GM19023 (cell line): Measurements from ENCODE around the gene IL6.
"Not testable (repeated sequence)": the region's sequence is repeated elsewhere in the genome, so short reads cannot be mapped to it uniquely, and the experiment has no call there.

Experiments
- ATAC-seq: cut with Tn5 transposase; IDR thresholded peaks from one replicate; pipeline ENCODE4 v1.9.1; 2021; ENCODE audit warnings: mild to moderate bottlenecking, moderate library complexity; ENCODE audit not compliant: unreplicated experiment

Gene IL6

DNA sequence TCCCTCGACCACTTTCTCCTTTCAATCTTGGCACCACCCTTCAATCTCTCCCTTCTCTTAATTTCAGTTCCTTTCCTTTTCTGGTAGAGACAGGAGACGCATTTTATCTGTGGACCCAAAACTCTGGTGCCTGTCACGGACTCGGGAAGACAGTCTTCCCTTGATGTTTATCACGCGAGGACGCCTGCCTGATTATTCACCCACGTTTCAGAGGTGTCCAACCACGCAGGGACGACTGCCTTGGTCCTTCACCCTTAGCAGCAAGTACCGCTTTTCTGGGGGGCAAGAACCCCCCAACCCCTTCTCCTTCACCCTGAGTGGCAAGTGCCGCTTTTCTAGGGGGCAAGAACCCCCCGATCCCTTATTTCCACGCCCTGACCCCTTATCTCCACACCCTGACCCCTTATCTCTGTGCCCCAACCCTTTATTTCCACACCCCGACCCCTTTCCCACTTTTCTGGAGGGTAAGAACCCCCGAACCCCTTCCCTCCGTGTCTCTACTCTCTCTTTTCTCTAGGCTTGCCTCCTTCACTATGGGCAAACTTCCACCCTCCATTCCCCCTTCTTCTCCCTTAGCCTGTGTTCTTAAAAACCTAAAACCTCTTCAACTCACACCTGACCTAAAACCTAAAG is 22.9 kb upstream of the IL6 start:
- ATAC-seq: not testable (repeated sequence)

DNA sequence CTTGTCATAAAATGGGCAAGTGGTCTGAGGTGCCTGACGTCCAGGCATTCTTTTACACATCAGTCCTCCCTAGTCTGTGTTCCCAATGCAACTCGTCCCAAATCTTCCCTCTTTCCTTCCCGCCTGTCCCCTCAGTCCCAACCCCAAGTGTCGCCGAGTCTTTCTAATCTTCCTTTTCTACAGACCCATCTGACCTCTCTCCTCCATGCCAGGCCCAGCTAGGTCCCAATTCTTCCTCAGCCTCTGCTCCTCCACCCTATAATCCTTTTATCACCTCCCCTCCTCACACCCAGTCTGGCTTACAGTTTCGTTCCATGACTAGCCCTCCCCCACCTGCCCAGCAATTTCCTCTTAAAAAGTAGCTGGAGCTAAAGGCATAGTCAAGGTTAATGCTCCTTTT is 22.3 kb upstream of the IL6 start:
- ATAC-seq: not testable (repeated sequence)

DNA sequence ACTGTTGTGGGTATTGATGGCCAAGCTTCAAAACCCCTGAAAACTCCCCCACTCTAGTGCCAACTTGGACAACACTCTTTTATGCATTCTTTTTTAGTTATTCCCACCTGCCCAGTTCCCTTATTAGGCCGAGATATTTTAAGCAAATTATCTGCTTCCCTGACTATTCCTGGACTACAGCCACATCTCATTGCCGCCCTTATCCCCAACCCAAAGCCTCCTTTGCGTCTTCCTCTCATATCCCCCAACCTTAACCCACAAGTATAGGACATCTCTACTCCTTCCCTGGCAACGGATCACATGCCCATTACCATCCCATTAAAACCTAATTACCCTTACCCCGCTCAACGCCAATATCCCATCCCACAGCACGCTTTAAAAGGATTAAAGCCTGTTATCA is 21.1 kb upstream of the IL6 start:
- not testable (repeated sequence) for ATAC-seq

DNA sequence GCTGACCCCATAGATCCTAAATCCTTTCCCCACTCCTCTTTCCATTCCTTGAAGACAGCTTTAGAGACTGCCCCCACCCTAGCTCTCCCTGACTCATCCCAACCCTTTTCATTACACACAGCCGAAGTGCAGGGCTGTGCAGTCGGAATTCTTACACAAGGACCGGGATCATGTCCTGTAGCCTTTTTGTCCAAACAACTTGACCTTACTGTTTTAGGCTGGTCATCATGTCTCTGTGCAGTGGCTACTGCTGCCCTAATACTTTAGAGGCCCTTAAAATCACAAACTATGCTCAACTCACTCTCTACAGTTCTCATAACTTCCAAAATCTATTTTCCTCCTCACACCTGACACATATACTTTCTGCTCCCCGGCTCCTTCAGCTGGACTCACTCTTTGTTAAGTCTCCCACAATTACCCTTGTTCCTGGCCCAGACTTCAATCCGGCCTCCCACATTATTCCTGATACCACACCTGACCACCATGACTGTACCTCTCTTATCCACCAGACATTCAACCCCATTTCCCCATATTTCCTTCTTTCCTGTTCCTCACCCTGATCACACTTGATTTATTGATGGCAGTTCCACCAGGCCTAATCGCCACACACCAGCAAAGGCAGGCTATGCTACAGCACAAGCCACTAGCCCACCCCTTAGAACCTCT is 19.8 kb upstream of the IL6 start:
- not testable (repeated sequence) for ATAC-seq

DNA sequence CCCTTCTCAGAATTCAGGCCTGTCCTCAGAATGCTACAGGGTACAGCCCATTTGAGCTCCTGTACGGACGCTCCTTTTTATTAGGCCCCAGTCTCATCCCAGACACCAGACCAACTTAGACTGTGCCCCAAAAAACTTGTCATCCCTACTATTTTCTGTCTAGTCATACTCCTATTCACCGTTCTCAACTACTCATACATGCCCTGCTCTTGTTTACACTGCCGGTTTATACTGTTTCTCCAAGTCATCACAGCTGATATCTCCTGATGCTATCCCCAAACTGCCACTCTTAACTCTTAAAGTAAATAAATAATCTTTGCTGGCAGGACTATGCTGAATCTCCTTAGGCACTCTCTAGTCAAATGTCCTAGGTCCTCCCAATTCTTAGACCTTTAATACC is 18.8 kb upstream of the IL6 start:
- not testable (repeated sequence) for ATAC-seq

DNA sequence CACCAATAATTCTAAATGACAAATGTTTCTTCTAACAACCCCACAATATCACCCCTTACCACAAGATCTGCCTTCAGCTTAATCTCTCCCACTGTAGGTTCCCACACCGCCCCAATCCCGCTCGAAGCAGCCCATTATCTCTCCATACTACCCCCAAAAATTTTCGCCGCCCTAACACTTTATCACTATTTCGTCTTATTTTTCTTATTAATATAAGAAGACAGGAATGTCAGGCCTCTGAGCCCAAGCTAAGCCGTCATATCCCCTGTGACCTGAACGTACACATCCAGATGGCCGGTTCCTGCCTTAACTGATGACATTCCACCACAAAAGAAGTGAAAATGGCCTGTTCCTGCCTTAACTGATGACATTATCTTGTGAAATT is 18.3 kb upstream of the IL6 start:
- ATAC-seq: not testable (repeated sequence)

DNA sequence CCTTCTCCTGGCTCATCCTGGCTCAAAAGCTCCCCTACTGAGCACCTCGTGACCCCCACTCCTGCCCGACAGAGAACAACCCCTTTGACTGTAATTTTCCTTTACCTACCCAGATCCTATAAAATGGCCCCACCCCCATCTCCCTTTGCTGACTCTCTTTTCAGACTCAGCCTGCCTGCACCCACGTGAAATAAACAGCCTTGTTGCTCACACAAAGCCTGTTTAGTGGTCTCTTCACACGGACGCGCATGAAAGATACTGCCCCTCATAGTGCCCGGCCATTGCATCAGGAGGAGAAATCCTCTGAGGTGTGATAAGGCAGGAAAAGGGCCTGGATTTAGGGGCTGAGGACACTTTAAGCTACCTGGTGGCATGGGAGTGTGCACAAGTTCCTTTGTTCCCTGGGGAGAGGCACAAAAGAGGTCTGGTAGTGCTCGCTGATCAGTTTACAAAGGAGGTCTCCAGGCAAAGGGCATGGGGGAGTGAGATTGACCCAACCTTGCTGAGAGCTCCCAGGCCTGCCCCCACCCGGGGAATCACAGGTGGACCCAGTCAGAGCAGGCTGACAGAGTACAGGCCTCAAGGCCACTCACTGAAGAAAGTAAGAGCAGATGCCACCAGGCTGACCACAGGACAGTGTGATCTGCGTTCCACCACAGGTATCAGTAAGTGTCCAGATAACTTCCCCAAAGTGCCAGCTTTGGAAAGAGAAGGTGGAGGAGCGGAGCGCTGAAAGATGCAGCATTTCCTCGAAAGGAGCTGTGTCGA is 17.8 kb upstream of the IL6 start:
- not testable (repeated sequence) for ATAC-seq

DNA sequence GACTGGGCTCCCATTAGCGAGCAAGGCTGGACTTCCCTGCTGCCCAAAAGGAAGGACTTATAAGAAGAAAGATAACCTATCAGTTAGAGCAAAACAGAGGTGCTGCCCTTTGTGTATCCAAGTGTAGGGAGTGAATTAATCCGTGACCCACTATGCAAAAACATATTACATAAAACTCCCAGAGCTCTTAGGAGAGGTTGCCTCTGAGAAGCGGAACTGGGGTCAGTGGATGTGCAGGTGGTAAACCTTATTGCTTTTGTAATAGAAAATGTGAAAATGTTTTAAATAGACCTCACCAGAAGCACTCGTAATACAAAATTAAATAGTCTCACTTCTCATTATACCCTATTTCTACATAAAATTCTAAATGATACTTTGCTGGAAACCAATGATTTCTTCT is 17.1 kb upstream of the IL6 start:
- ATAC-seq: no peak

DNA sequence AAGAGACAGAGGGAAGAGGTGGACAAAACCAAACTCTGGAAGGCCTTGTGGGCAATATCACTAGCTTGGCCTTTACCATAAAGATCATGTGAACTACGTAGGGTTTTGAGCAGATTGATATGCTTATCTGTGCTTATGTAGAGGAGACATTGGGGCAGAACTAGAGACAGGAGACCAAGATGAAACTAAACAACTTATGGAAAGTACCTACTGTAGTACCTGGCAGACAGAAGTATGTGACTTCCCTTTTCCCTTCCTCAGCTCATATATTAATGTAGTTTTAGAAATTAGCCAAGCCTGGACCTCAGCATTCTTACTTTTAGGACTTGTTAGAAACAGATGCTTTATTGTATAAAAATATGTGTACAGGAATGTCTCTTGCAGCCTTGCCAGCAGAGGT is 14.0 kb upstream of the IL6 start:
- no peak for ATAC-seq

DNA sequence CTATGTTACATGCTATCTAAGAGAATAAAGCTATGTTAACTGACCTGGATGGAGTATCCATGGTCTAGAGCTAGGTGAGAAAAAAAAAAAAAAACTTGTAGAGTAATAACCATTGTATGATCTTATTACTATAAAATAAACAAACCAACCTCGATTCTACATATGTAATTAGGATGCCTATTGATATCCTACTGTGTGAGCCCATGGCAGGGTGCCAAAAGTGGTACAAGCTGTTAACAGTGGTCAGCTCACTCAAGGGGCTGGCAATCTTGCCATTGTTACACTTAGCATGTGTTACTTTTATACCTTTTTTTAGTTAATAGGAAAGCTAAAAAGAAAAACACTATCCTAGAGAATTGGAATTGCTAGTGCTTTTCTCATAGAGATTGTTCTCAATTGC is 13.5 kb upstream of the IL6 start:
- no peak for ATAC-seq

DNA sequence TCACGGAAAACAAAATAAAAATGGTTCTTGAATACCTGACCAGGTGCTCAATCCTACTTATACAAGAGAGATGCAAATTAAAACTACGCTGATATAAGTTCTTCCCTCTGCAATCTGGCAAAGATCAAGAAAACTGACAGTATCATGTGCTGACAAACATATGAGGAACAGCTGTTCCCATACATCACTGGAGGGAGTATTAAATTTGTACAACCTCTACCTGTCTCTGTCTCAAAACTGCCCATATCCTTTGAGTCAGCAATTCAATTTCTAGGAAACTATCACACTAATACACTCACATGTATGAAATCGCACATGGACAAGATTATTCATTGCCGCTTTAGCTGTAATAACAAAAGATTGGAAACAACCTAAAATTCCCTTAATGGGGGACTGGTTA is 11.0 kb upstream of the IL6 start:
- ATAC-seq: no peak

DNA sequence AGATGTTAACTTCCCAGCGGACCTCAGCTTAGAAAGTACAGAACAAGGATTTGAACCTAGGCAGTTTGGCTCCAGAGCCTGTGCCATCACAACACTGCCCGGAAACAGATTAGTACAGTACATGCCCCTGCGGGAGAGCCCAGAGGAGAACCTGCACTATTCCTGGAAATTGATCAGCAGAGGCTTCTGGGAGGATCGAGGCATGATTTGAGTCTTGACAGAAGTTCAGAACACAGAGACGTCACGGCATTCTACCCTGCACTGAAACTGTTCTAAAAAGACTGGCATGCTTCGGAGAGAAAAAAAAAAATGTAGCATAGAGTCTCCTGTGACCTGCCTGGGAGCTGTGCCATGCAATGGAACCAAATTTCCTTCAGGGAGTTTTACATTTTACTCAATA is 9.2 kb upstream of the IL6 start:
- no peak for ATAC-seq

DNA sequence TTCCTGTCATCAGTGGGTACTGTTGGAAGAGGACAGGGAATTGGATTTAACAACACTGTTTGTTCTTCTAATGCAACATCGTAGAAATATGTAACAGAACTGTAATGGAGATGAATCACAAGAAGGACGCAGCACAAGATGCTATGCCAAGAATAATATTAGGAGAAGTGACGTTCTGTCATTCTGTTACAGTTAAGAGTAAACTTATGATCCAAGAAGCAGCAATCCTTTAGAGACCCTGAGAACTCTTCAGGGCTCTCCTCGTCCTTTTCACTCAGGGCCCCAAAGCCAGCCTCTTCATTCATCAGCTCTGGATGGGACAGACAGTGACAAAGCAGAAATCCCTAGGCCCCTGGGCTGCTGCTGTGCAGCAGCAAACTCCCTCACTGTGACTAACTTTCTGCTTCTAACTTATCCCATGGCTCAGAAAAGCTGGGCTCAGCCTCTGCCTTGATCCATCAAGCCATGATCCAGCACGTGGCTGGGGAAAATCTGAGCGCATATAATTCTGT is 8.7 kb upstream of the IL6 start:
- ATAC-seq: no peak

DNA sequence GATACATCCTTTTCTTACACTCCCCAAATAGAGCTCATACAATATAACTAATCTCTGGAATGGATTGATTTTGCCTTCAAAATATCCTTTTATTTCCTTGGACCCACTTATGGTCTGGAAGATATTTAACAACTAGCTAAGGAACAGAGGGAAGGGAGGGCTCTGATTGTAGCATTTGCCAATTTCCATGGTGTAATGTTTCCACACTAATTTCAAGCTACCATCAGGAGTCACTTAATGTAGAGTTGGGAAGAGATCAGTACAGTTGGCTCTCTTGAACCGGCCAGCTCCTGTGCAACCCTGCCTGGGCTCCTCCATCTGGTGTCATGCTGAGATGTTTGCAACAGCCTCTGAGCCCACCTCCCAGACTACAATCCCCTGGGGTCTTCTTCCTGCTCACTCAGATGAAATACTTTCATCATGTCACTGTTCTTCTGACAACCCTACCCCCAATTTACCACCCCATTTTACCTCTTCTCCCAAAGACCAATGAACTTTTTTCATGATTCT is 8.0 kb upstream of the IL6 start:
- no peak for ATAC-seq

DNA sequence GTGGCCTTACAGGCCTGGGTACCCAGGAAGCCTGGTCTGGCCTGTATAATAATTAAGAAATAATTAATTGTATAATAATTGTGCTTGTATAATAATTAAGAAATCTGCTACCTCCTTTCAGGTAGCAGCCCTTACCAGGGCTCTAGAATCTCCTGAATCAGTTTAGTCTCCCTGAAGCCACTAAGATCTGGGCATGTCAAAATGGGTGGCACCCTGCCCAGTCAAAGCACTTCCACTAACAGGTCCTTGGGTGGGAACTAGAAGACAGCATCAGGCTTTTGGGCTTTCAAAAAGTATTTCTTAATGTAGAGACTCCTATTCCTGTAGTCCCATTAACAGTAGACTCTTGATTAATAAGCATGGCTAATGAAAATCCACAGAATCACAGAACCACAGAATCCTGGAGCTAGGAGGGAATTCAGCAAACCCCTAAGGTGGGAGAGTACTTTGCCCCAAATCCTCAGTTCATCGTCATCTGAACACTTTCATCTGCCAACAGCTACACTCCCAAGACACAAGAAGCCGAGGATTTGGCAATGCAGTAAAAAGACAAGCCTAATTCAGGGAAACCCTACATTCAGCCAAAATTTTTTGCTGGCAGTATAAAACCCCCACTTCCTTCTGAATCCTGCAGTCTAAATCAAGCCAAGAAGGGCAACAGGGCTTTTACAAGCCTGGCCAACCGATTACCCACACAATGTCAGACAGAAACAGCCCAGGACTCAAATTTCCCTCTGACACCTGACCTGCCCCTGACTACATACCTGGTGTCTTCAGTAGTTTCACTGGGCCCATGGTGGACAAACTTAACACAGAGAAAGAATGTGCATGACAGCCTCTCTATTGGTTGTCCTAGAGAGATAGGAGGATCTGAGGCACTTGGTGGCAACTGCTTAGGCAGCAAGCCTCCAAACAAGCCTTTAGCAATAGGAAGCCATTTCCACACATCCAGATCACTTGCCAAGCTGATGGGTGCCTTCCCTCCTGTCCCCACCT is 5.9 kb upstream of the IL6 start:
- no peak for ATAC-seq

DNA sequence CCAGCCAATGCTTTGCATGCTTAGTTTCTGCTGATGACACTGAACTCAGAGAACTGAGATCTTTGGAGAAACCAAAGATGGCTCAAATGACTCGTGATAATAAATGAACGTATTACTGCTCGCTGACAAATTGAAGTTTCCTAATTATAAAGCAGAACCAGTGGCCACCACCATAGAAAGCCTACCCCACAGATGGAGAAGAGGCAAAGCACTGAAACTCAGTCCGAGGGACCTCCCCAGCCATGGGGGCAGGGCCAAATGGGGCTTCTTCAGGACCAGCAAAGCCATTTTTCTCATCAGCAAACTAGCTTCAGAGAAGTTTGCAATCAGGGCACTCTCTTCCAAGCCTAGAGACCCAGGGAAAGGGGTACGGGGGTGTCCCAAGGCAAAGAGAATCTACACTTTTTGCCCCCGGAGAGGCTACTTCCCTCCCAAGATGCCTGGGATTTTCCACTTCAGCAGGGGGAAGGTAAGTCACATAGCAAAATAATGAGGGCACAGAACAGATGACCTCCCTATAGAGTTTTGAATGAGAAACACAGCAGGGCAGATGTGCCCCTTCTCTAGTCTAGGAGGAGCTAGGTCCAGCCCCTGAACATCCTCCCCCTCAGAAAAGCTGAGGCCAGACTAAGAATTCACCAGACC is 4.3 kb upstream of the IL6 start:
- ATAC-seq: no peak

DNA sequence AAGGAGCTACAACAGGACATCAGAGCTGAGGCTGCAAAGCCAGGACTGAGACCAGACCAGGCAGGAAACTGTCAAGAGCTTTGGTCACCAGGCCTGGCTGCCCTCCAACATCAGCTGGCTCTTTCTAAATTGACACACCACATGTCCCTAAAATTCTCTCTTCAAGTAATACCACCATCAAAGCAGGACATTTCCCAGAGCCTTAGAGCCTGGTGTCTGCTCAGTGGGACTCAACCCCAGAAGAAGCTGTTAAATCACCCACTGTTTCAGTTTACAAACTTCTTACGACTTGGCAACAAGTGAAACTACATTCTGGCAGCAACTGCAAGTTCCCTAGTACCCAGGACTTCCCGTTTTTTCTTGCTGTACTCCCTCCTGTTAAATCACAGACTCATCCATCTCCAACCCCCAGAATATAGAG is 3.8 kb upstream of the IL6 start:
- no peak for ATAC-seq

DNA sequence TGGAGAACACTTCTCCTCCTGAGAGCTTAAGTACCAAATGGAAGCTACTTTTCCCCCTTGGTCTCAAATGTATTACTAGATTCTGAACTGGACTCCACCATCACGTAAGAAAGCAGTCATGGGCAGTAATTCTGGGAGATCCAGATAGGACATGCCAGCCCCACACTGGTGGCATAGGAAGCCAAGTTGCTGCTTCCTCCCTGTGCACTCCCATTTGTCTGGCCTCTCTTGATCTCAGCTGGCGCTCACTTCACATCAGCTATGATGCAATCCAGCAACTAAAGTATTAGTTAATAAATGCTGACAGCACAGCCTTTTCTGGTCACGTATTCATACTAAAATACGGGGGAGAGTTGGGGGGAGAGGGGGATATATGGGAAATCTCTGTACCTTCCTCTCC is 3.4 kb upstream of the IL6 start:
- ATAC-seq: no peak

DNA sequence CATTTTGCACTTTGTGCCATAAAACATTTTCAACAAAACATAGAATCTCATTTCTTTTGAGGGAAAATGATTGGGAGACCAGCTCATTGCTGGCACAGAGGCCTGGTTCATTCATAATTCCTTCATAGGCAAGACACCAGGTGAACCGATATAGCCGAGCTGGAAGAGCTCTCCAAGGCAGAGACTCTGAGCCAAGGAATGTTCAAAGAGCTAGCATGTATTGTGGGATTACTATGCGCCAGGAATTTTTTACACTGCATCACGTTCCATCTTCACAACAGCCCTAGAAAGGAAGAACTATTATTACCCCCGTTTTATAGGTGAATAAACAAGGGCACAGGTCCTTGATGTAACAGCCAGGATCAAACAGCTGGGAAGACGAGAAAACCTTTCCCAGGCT is 2.1 kb upstream of the IL6 start:
- ATAC-seq: no peak

DNA sequence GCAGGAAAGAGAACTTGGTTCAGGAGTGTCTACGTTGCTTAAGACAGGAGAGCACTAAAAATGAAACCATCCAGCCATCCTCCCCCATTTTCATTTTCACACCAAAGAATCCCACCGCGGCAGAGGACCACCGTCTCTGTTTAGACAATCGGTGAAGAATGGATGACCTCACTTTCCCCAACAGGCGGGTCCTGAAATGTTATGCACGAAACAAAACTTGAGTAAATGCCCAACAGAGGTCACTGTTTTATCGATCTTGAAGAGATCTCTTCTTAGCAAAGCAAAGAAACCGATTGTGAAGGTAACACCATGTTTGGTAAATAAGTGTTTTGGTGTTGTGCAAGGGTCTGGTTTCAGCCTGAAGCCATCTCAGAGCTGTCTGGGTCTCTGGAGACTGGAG is 1.4 kb upstream of the IL6 start:
- no peak for ATAC-seq
